Left ventricle myocardium inferior (tissue), 1 donor: ENCODE data around the gene WDR46. TPM values are rescaled to one million over a fixed set of nuclear protein-coding genes. Genes with fewer than 3 reads are reported as not detected.

Experiments used
- DNase-seq: peaks from one replicate; pipeline ENCODE4 v3.0.0-alpha.2; 2020
- H3K27ac ChIP-seq: fragments of 200-600 bp; replicated peaks from 2 replicates; pipeline ENCODE4 v1.8.0; 2021
- H3K27me3 ChIP-seq: fragments of 200-600 bp; 2 replicates; pipeline ENCODE4 v1.8.0; 2021; ENCODE audit warnings: low read depth
- H3K36me3 ChIP-seq: fragments of 200-600 bp; 2 replicates; pipeline ENCODE4 v1.8.0; 2021
- H3K4me1 ChIP-seq: fragments of 200-600 bp; 2 replicates; pipeline ENCODE4 v1.8.0; 2021
- H3K4me3 ChIP-seq: fragments of 200-600 bp; 2 replicates; pipeline ENCODE4 v1.8.0; 2021; ENCODE audit warnings: mild to moderate bottlenecking, moderate library complexity
- H3K9me3 ChIP-seq: fragments of 200-600 bp; replicated peaks from 2 replicates; pipeline ENCODE4 v1.8.0; 2021
- intact Hi-C: fragments of 100-400 bp; cut with micrococcal nuclease; formaldehyde crosslinking; loops from one replicate; pipeline ENCODE4 v1.11.0; 2022
- total RNA-seq: library from RNA; stranded (reverse); fragmentation: NEBNext Ultra II Directional; extraction: Animal tissue kit (Norgen Biotek cat#: 25700); gene quantifications from one replicate; pipeline ENCODE4 v1.2.1, GENCODE V29; 2021
- TF ChIP-seq, protein P1 (sequence below): fragments of 200-600 bp; IDR thresholded peaks from 2 replicates; pipeline ENCODE4 v1.8.0; 2021; ENCODE audit warnings: antibody characterized with exemption, mild to moderate bottlenecking, borderline replicate concordance
- donor health status: DM: no; HTN: yes; CAD: no; lungs with severe emphysema.

The WDR46 gene
- total RNA-seq, 1 donor from 2014 or later = 13.3 TPM

DNA sequence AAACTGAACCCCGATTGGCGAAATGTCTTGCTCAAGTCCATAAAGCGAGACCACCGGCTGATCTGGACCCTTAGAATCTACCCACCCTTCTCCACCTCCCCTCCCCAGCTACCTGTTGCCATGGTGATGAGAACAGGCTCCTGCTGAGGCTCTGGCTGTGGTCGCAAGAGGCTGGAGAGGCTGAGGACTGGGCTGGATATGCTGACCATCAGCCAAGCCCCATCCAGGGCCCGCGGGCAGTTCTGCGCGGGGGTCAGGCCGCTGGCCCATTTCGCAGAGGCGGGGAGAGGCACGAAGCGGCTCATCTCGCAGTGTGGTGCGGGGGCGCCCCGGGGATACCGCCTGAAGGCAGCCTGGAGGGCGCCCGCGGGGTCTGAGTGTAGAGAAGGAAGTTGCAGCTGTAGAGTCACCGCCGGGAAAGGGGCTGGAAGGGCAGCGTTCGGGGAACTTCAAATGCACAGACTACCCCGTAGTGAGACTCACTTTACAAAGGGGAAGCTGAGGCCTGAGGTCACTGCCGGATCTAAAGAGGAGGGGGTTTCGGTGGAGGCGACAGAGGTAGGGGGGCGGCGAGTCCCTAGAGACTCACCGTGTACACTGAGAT lies 24.2 kb upstream of the WDR46 start:
- intact Hi-C loops = no loop called here
- Histone ChIP-seq H3K9me3 (no peaks in the 10 kb centered on the region), H3K4me3 (peak overlapping the region; percentile 88), H3K27ac (peak overlapping the region; percentile 96), H3K36me3 (peaks cover 10% of the 10 kb centered on the region), H3K4me1 (peaks cover 75% of the 10 kb centered on the region), H3K27me3 (no peaks in the 10 kb centered on the region)
- DNase-seq = peak; percentile 62
- TF ChIP-seq, protein P1, sequence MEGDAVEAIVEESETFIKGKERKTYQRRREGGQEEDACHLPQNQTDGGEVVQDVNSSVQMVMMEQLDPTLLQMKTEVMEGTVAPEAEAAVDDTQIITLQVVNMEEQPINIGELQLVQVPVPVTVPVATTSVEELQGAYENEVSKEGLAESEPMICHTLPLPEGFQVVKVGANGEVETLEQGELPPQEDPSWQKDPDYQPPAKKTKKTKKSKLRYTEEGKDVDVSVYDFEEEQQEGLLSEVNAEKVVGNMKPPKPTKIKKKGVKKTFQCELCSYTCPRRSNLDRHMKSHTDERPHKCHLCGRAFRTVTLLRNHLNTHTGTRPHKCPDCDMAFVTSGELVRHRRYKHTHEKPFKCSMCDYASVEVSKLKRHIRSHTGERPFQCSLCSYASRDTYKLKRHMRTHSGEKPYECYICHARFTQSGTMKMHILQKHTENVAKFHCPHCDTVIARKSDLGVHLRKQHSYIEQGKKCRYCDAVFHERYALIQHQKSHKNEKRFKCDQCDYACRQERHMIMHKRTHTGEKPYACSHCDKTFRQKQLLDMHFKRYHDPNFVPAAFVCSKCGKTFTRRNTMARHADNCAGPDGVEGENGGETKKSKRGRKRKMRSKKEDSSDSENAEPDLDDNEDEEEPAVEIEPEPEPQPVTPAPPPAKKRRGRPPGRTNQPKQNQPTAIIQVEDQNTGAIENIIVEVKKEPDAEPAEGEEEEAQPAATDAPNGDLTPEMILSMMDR = no peak

DNA sequence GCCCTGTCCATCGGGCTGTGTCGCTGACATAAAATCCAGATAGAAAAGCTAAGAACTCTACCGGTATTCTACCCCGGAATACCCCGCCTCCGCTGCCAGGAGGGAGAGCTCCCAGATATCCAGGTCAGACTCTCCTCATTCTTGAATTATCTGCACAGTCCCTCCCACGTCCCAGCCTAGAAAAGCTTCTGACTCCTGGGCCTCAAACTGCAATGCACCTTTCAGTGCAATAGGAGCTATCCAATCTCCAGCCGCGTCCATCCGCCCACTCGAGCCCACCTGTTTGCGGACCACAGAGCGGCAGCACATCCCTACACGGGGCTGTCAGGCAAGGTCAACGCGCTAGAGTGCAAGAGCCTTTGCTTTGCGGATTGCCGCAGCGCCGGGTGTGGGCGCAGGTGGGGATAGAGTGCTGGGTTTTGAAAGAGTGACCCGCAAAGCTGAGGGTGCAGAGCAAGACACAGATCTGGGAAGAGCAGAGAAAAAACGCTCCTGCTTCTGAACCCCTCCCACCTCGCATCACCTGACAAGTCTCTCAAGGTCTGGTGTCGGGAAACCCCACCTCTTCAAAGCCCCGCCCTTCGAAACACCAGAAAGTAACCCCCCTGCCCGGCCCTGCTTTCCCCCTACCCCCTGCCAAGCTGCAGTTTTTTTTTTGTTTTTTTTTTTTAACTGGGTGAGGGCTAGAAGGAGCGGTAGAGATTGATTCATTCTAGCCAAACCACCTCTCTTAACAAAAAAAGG lies 23.5 kb upstream of the WDR46 start:
- Histone ChIP-seq H3K4me1 (peaks cover 70% of the 10 kb centered on the region), H3K27me3 (no peaks in the 10 kb centered on the region), H3K36me3 (peaks cover 10% of the 10 kb centered on the region), H3K4me3 (peak overlapping the region; percentile 88), H3K27ac (peak overlapping the region; percentile 96), H3K9me3 (no peaks in the 10 kb centered on the region)
- TF ChIP-seq, protein P1 = no peak
- DNase-seq = peak; percentile 40
- intact Hi-C loops = no loop called here

- H3K4me3 ChIP-seq = no peak overlapping the region
- DNase-seq = no peak
- H3K36me3 ChIP-seq = peaks cover 47% of the 10 kb centered on the region
- H3K9me3 ChIP-seq = no peaks in the 10 kb centered on the region
- no peak overlapping the region for H3K27ac ChIP-seq
- peaks cover 35% of the 10 kb centered on the region for H3K4me1 ChIP-seq
- TF ChIP-seq, protein P1 = no peak
- intact Hi-C loops = no loop called here
- no peaks in the 10 kb centered on the region for H3K27me3 ChIP-seq
Measured at GRCh38 chr6:33306356-33306755, 17.3 kb upstream of the WDR46 start.

GRCh38 chr6:33305052-33305451 lies 16.0 kb upstream of the WDR46 start:
- no peaks in the 10 kb centered on the region for H3K27me3 ChIP-seq
- intact Hi-C loops = no loop called here
- no peak for DNase-seq
- peaks cover 37% of the 10 kb centered on the region for H3K36me3 ChIP-seq
- no peak overlapping the region for H3K27ac ChIP-seq
- no peak overlapping the region for H3K4me3 ChIP-seq
- no peaks in the 10 kb centered on the region for H3K9me3 ChIP-seq
- TF ChIP-seq, protein P1 = no peak
- H3K4me1 ChIP-seq = peaks cover 36% of the 10 kb centered on the region

- Histone ChIP-seq H3K27me3 (no peaks in the 10 kb centered on the region), H3K4me1 (peaks cover 44% of the 10 kb centered on the region), H3K9me3 (no peaks in the 10 kb centered on the region), H3K36me3 (peaks cover 37% of the 10 kb centered on the region), H3K4me3 (no peak overlapping the region), H3K27ac (no peak overlapping the region)
- TF ChIP-seq, protein P1 = no peak
- no peak for DNase-seq
- intact Hi-C loops = no loop called here
Measured at GRCh38 chr6:33304216-33304615, 15.2 kb upstream of the WDR46 start.
